Colon (tissue), 2 donors: ENCODE results near the gene MET.
"Not testable (repeated sequence)": the region's sequence is repeated elsewhere in the genome, so short reads cannot be mapped to it uniquely, and the experiment has no call there.

Experiments
- FAIRE-seq: peaks from 2 replicates; lab custom pipeline; 2012; peaks lifted over from hg19 to GRCh38; lab: Jason Lieb, UNC
- donor health status: control.
- donor health status: control.

MET gene

DNA sequence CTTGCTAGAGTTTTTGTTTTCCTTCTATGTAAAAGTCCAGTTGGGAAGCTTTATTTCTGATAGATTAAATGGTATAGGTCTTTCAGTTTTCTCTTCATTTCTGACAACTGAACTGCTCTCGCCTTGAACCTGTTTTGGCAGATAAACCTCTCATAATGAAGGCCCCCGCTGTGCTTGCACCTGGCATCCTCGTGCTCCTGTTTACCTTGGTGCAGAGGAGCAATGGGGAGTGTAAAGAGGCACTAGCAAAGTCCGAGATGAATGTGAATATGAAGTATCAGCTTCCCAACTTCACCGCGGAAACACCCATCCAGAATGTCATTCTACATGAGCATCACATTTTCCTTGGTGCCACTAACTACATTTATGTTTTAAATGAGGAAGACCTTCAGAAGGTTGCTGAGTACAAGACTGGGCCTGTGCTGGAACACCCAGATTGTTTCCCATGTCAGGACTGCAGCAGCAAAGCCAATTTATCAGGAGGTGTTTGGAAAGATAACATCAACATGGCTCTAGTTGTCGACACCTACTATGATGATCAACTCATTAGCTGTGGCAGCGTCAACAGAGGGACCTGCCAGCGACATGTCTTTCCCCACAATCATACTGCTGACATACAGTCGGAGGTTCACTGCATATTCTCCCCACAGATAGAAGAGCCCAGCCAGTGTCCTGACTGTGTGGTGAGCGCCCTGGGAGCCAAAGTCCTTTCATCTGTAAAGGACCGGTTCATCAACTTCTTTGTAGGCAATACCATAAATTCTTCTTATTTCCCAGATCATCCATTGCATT lies 27.1 kb downstream of the MET start:
- FAIRE-seq = no peak

GRCh38 chr7:116699722-116700120 lies 27.7 kb downstream of the MET start:
- FAIRE-seq = no peak

GRCh38 chr7:116702046-116702785 lies 30.2 kb downstream of the MET start:
- no peak for FAIRE-seq

- FAIRE-seq = no peak
Measured at GRCh38 chr7:116704650-116705228, 32.7 kb downstream of the MET start.

DNA sequence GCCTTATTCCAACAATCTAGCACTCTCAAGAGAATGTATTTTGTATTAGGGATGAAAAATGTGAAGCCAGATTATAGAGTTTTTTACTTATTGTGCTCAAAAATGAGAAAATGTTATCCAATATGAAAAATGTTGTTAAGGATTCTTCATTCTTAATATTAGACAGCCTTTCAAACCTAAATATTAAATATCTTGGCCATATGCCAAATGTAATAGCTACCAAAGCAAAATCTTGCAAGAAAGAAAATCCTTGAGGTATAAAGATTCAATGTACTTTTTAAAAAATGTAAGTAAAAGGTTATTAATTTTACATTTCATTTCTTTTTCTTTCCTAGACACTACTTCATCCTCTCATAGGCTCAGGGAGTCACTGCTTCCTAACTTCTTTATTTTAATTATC lies 33.4 kb downstream of the MET start:
- no peak for FAIRE-seq

- no peak for FAIRE-seq
Measured at GRCh38 chr7:116706668-116707126, 34.7 kb downstream of the MET start.

- no peak for FAIRE-seq
Measured at GRCh38 chr7:116707289-116707688, 35.3 kb downstream of the MET start.

DNA sequence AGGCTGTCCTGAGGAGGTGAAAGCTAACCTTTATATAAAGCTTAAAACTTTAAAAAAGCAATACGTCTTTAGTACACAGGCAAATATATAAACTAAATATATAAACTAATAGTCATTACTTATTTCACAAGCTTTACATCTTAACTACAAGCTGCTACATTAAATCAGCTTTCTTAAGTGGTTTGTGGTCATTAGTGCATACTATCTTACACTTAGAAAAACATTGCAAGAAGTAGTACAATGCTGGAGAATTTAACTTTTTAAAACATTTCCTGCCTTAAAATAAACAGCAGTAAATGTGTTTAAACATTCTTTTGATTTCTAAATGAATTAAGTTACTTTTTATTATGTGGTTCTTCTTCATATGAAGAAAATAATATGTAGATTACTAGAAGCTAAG lies 36.3 kb downstream of the MET start:
- FAIRE-seq = peak; percentile 36

DNA sequence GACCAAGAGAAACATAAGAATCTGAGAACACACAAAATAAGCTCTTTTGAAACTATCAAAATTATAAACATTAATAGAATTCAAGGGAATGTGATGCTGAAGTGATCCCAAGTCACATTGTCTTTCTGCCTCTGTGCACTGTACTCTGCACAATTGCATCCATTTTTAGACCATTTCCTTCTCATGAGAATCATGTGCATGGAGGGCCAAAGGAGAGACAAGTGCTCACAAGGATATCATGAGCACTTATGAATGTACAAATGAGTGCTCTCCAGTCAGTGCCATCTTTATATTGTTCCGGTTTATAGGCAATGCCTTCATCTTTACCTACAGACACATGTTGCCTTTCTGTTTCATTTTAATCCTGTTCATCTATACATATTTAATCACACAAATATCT lies 36.9 kb downstream of the MET start:
- FAIRE-seq = no peak

DNA sequence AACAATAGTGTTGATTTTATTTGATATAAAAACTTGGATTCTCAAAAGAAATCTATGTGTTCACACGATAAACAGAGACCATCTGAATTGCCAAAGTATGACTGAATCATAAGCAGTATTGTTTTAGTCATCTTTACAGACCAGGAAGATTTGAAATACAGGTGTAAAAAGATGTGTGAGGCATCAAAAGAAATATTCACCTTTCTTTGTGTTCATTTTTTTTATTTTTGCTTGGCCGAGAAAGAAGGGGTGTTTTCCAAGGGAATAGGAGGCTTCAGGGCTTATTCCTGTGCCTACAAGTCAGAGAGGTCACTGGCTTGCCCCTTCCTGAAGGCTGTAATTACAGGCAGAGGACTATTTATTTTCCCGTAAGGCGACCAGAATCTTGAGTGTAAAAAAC lies 37.3 kb downstream of the MET start:
- FAIRE-seq = no peak

DNA sequence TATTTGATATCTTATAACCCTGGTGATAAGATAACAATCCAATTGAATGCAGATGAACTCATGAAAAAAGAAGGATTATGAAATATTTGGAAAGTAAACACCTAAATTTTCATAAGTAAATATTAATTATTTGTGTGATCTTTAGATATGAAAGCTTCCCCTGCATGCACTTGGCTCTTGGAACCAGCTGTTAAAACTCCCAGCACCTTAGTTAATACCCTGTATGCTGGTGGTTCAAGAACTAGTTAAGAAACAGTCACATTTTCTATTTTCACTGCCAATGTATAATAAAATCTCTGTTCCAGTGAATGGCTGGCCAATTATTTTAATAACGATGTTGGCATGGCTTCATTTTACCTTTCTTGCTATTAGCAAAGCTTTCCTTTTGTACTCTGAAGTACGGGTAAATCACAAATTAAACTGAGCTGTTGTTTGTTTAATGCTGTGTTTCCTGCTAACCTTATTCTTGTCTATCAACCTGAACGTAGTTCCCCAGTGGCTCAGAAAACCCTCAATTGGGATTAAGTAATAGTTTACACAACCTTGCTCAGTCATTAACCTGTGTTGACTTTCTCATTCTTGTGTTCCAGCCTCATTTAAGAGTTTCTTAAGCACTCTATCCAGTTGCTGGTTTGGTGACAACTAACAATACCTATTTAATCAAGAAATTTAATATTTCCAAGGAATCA lies 38.9 kb downstream of the MET start:
- no peak for FAIRE-seq

DNA sequence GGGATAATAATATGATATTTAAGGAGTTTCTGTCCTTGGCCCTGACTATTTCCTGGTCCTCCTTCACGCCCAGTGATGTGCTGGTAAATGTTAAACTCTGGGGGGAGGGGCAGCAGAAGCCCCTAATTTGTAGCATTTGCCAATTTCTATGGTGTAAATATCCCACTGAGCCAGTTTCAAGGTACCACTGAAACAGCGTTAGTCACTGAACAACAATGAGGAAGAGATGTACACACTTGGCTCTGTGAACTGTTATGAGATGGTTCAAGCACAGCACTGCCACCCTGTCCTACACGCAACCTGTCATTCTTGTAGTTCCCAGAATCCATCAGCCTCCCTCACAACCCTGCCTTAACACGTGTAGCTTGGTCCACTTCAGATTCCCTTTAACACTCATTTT lies 39.8 kb downstream of the MET start:
- no peak for FAIRE-seq

DNA sequence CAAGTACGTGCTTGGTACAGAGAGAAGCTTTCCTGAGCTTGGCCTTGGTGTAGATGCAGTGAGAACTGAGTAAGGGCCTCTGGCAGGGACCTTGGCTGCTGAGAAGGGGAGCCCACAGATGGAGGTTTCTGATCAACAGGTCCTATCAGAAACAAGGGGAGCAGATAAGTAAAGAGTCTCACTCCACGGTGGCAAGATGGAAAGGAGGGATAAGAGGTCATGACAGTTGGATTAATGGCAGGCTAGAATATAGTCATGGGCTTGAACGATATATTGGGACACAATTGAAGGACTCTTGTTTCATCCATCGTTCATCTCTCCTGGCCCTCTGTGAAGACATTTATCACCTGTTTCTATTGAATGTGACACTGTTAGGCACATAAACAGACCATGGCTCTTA lies 41.5 kb downstream of the MET start:
- FAIRE-seq = no peak

GRCh38 chr7:116713918-116714317 lies 41.9 kb downstream of the MET start:
- FAIRE-seq = no peak

GRCh38 chr7:116715077-116715476 lies 43.1 kb downstream of the MET start:
- FAIRE-seq = no peak

DNA sequence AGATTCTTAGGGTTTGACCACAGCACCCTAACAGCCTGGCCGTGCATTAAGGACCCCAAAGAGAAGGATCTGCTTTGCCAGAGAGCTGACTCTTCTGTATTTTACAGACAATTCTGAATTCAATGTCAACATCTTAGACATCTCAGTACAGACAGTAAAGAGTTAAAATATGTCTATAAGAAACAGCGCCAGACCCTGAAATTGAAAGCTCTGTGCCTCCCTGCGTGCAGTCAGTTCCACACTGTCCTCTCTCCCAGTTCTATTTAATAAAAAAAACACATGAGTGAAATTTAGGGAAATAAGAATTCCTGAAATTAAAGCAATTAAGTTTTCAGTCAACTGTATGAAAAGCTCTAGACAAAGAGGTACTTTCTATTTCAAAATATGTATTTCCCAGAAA lies 45.1 kb downstream of the MET start:
- no peak for FAIRE-seq

DNA sequence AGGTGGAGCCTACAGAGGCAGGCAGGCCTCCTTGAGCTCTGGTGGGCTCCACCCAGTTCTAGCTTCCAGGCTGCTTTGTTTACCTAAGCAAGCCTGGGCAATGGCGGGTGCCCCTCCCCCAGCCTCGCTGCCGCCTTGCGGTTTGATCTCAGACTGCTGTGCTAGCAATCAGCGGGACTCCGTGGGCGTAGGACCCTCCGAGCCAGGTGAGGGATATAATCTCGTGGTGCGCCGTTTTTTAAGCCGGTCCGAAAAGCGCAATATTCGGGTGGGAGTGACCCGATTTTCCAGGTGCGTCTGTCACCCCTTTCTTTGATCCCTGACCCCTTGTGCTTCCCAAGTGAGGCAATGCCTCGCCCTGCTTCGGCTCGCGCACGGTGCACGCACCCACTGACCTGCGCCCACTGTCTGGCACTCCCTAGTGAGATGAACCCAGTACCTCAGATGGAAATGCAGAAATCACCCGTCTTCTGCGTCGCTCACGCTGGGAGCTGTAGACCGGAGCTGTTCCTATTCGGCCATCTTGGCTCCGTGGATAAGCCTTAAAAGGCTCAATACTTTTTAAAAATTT lies 52.0 kb downstream of the MET start:
- not testable (repeated sequence) for FAIRE-seq

DNA sequence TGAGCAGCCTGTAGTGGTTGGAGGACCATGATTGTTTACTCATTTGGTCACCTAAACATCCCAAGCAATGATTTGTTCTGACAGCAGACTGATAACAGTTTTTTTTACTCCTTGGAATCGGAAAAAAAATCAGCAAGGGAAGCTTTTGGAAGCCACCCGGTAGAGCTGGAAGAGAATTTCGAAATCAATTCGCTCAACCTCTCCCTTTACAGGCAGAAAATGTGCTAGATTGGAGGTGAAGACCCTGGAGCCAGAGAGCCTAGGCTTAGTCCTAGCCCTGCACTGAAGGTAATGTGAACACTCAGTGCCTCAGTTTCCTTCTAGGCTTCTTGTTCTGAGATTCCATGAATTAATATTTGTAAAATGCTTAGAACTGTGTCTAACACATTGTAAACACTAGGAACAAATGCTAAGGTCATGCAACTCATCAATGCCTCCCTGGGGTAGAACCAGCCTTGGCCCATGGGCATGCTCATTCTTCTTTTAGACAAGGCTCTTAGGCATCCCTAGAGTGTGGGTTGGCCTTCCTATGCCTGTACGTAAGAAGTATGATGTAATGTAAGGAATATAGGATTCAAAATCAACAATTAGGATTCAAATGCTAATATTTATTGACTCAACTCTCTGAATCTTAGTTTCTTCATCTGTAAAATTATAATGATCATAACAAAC lies 52.7 kb downstream of the MET start:
- no peak for FAIRE-seq

GRCh38 chr7:116726149-116726548 lies 54.2 kb downstream of the MET start:
- no peak for FAIRE-seq

DNA sequence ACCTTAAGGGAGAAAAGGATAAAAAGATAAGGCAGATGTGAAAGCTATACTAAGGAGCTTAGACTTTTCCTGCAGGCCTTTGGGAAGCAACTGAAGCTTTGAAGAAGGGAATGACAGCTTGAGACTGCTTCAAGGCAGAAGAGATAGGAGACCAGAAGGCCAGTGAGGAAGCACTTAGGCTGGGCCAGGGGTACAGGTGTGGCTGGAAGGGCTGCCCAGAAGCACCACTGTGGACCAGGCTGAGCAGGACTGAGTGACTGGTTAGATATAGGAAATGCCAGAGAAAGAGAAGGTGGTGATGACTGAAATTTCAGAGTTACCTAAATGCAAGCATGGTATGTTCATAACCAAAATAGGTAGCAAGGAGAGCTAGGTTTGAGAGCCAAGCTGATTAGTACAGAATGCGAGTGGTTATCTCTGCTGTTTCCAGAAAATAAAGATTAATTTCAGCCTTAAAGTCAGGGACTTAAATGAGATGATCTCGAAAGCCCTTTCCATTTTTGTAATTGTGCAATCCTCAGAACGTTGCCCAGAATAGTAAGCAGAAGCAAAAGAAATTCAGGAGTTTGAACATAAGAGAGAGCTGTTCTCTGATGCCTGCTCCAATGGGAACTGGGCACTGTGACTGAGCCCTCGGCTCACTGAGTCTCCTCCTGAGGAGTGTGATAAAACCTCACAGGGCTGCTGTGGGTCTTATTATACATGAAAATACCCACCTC lies 54.9 kb downstream of the MET start:
- FAIRE-seq = no peak

- no peak for FAIRE-seq
Measured at GRCh38 chr7:116727432-116728009, 55.5 kb downstream of the MET start.
